K562 (cell line): ENCODE measurements around the gene PPP2R3B. TPM values are rescaled to one million over a fixed set of nuclear protein-coding genes. Genes with fewer than 3 reads are reported as not detected.

ENCODE experiments used
- ATAC-seq: fragments of 200-7000 bp; cut with Tn5 transposase; 3 replicates; pipeline ENCODE4 v1.9.1; 2020; ENCODE audit warnings: moderate library complexity
- BruUV-seq: library from RNA; stranded (reverse); fragments of 400-500 nt; replicated peaks from 2 replicates; lab custom pipeline; 2021; lab: Mats Ljungman, UMichigan
- CTCF ChIA-PET: fragments of 300-600 bp; formaldehyde crosslinking; extraction: SDS; loops from one replicate; lab custom pipeline; 2021; ENCODE audit warnings: low intra/inter-chr PET ratio; lab: Yijun Ruan, JAX
- POLR2A ChIA-PET: fragments of 300-600, 350-650 bp; sonication (Branson Sonifier 250); formaldehyde crosslinking; extraction: SDS; loops from one replicate; lab custom pipeline; 2021; ENCODE audit warnings: antibody characterized with exemption, inconsistent platforms; lab: Yijun Ruan, JAX
- DNase-seq, 4 experiments: peaks; one replicate each; pipeline versions ENCODE4 v3.0.0 to v3.0.0-alpha.2; 2011 to 2018; ENCODE audit warnings: low spot score in 3 of 4, mixed read lengths in 3 of 4; ENCODE audit errors: extremely low read depth in 1 of 4
- FAIRE-seq: peaks from 2 replicates; lab custom pipeline; 2011; peaks lifted over from hg19 to GRCh38; lab: Jason Lieb, UNC
- H2AFZ ChIP-seq: 2 replicates; pipeline ENCODE4 v1.6.0; 2011; ENCODE audit warnings: low read depth, low read length, control low read depth, inconsistent platforms
- H3K27ac ChIP-seq: fragments of 200-600 bp; 3 replicates; pipeline ENCODE4 v1.8.0; 2011; ENCODE audit warnings: low read depth, mild to moderate bottlenecking, control low read depth, inconsistent platforms, low read length, moderate library complexity, mixed read lengths; ENCODE audit errors: extremely low read depth
- H3K27me3 ChIP-seq, 2 experiments: fragments of 300-600 bp in 1 of 2; 2 replicates in 1 of 2; 3 replicates in 1 of 2; pipeline versions ENCODE4 v1.6.0 to v1.8.0; 2011; ENCODE audit warnings: inconsistent platforms in 2 of 2, low read length in 2 of 2, mild to moderate bottlenecking in 1 of 2, mixed read lengths in 1 of 2, moderate library complexity in 1 of 2; ENCODE audit not compliant: control insufficient read depth in 2 of 2, insufficient read depth in 2 of 2
- H3K36me3 ChIP-seq: fragments of 300-600 bp; 3 replicates; pipeline ENCODE4 v1.8.0; 2011; ENCODE audit warnings: mild to moderate bottlenecking, low read length, inconsistent platforms; ENCODE audit not compliant: control insufficient read depth, insufficient read depth
- H3K4me1 ChIP-seq, 2 experiments: fragments of 200-600 bp in 1 of 2; replicated peaks in 1 of 2; 2 replicates in 1 of 2; 3 replicates in 1 of 2; pipeline versions ENCODE4 v1.5.1 to v1.8.0; 2011; ENCODE audit warnings: inconsistent platforms in 2 of 2, low read length in 2 of 2, mild to moderate bottlenecking in 1 of 2, mixed read lengths in 1 of 2, moderate library complexity in 1 of 2; ENCODE audit not compliant: control insufficient read depth in 2 of 2, insufficient read depth in 2 of 2
- H3K4me2 ChIP-seq: 2 replicates; pipeline ENCODE4 v1.6.1; 2011; ENCODE audit warnings: low read length, control low read depth, inconsistent platforms, mixed read lengths; ENCODE audit not compliant: insufficient read depth
- H3K4me3 ChIP-seq: fragments of 200-600 bp; sonication (generic), shearing (Covaris generic); 2 replicates; pipeline ENCODE4 v1.5.1; 2016; ENCODE audit warnings: control low read depth, inconsistent platforms
- H3K79me2 ChIP-seq: fragments of 200-600 bp; 3 replicates; pipeline ENCODE4 v1.8.0; 2011; ENCODE audit warnings: low read length, inconsistent platforms; ENCODE audit not compliant: control insufficient read depth, insufficient read depth
- H3K9ac ChIP-seq, 2 experiments: 2 replicates each; pipeline versions ENCODE4 v1.6.0 to v1.6.1; 2011; ENCODE audit warnings: low read depth in 2 of 2, low read length in 2 of 2, control low read depth in 1 of 2, inconsistent platforms in 1 of 2, mild to moderate bottlenecking in 1 of 2, mixed read lengths in 1 of 2; ENCODE audit not compliant: insufficient read depth in 1 of 2
- H3K9me1 ChIP-seq: one replicate; pipeline ENCODE4 v1.6.0; 2011; ENCODE audit warnings: inconsistent platforms, mild to moderate bottlenecking, low read length, moderate library complexity; ENCODE audit not compliant: control insufficient read depth, insufficient read depth
- H3K9me3 ChIP-seq: replicated peaks from 2 replicates; pipeline ENCODE4 v1.5.1; 2011; ENCODE audit warnings: low read depth, low read length, inconsistent platforms; ENCODE audit not compliant: control insufficient read depth, insufficient read depth
- H4K20me1 ChIP-seq: replicated peaks from 2 replicates; pipeline ENCODE4 v1.6.1; 2011; ENCODE audit warnings: low read length, inconsistent platforms, mixed read lengths; ENCODE audit not compliant: control insufficient read depth, insufficient read depth
- CHAMP1 ChIP-seq: fragments of 450-650 bp; IDR thresholded peaks from 2 replicates; pipeline ENCODE4 v1.6.1; 2016; ENCODE audit warnings: mild to moderate bottlenecking
- GABPA ChIP-seq: fragments of 200-800 bp; sonication (Bioruptor generic); conservative IDR thresholded peaks from 2 replicates; pipeline ENCODE4 v1.6.1; 2016; ENCODE audit warnings: low read depth, missing genetic modification characterization, missing compliant biosample characterization
- GABPB2 ChIP-seq: fragments of 250-450 bp; sonication (Bioruptor Pico); conservative IDR thresholded peaks from 2 replicates; pipeline ENCODE4 v1.5.1; 2021; ENCODE audit warnings: mild to moderate bottlenecking
- HMGN3 ChIP-seq: IDR thresholded peaks from 2 replicates; pipeline ENCODE4 v1.6.1; 2011; ENCODE audit warnings: borderline replicate concordance, low read depth, mild to moderate bottlenecking, mixed read lengths, low read length; ENCODE audit not compliant: insufficient read length; ENCODE audit errors: extremely low read depth
- LARP7 ChIP-seq: fragments of 450-650 bp; IDR thresholded peaks from 2 replicates; pipeline ENCODE4 v1.6.1; 2016
- MCM2 ChIP-seq: fragments of 450-650 bp; IDR thresholded peaks from 2 replicates; pipeline ENCODE4 v1.6.1; 2017; ENCODE audit warnings: low read depth, mild to moderate bottlenecking
- MECOM ChIP-seq: fragments of 250-450 bp; sonication (Bioruptor Pico); IDR thresholded peaks from 2 replicates; pipeline ENCODE4 v1.8.0; 2022; ENCODE audit warnings: inconsistent platforms
- NCOA2 ChIP-seq, 2 experiments: fragments of 450-650 bp; IDR thresholded peaks; 2 replicates each; pipeline ENCODE4 v1.6.1; 2018; ENCODE audit warnings: mild to moderate bottlenecking in 2 of 2, moderate library complexity in 1 of 2; ENCODE audit not compliant: partially characterized antibody in 2 of 2
- ZNF184 ChIP-seq: sonication (generic); formaldehyde crosslinking; IDR thresholded peaks from 2 replicates; pipeline ENCODE4 v1.5.0; 2020; ENCODE audit warnings: missing genetic modification reagents
- ZNF239 ChIP-seq: fragments of 250-450 bp; sonication (Bioruptor Pico); IDR thresholded peaks from 2 replicates; pipeline ENCODE4 v1.4.0; 2020; ENCODE audit warnings: mild to moderate bottlenecking
- ZNF280B ChIP-seq: fragments of 250-450 bp; sonication (Bioruptor Pico); IDR thresholded peaks from 2 replicates; pipeline ENCODE4 v1.5.1; 2021; ENCODE audit warnings: mild to moderate bottlenecking
- ZNF3 ChIP-seq: fragments of 250-450 bp; sonication (Bioruptor Pico); IDR thresholded peaks from 2 replicates; pipeline ENCODE4 v1.5.0; 2021; ENCODE audit warnings: mild to moderate bottlenecking, moderate library complexity
- ZNF668 ChIP-seq: fragments of 250-450 bp; sonication (Bioruptor Pico); IDR thresholded peaks from 2 replicates; pipeline ENCODE4 v1.8.0; 2022; ENCODE audit warnings: mild to moderate bottlenecking, inconsistent platforms
- ZNF79 ChIP-seq: fragments of 250-450 bp; sonication (Bioruptor Pico); IDR thresholded peaks from 2 replicates; pipeline ENCODE4 v1.4.0; 2020; ENCODE audit warnings: low read depth, mild to moderate bottlenecking, moderate library complexity
- ZSCAN29 ChIP-seq: fragments of 450-650 bp; IDR thresholded peaks from 2 replicates; pipeline ENCODE4 v1.6.1; 2017
- WGBS: fragments of 100-300 bp; shearing (Covaris generic); methylation state at CpG from one replicate; pipeline ENCODE4 v1.1.6; 2016; ENCODE audit warnings: low coverage, mixed read lengths; ENCODE audit not compliant: insufficient coverage; ENCODE audit errors: missing lambda C conversion rate; 5-methylcytosine and 5-hydroxymethylcytosine counted together
- in situ Hi-C: fragments of 300-500 bp; cut with MboI; formaldehyde crosslinking; loops from 4 replicates; pipeline ENCODE4 v1.15.0; 2018; ENCODE audit warnings: inconsistent platforms, mixed read lengths
- intact Hi-C: fragments of 100-400 bp; cut with micrococcal nuclease; formaldehyde crosslinking; loops from 2 replicates; pipeline ENCODE4 v1.14.2; 2022
- polyA plus RNA-seq, 8 experiments: library from polyadenylated mRNA; depleted of rRNA in 4 of 8; stranded (reverse) in 5 of 8; unstranded in 3 of 8; fragments of >200 nt; fragmentation: Nextera tagmentation in 2 of 8; fragmentation: Illumina TruSeq in 1 of 8; extraction: Ambion mirVana in 2 of 8; extraction: Trizol in 1 of 8; gene quantifications; 2 replicates each; pipeline versions ENCODE4 v1.2.1 to v1.2.3, GENCODE V29; 2011 to 2014; ENCODE audit warnings: inconsistent platforms in 1 of 8, missing spikeins in 1 of 8
- total RNA-seq, 7 experiments: library from RNA; depleted of rRNA in 6 of 7; stranded (reverse); fragments of >200 nt in 6 of 7; fragmentation: Illumina TruSeq in 2 of 7; extraction: Trizol in 2 of 7; gene quantifications; 2 replicates each; pipeline versions ENCODE4 v1.2.1 to v1.2.3, GENCODE V29; 2011 to 2021; ENCODE audit warnings: low replicate concordance in 1 of 7

PPP2R3B gene
- total and polyA plus RNA-seq, 9 of the 15 experiments (the other 6 are each of a cell fraction or from before 2014, with no cell fraction given) = 0.04 to 18.2 (median 8.2) TPM; not detected in 1

DNA sequence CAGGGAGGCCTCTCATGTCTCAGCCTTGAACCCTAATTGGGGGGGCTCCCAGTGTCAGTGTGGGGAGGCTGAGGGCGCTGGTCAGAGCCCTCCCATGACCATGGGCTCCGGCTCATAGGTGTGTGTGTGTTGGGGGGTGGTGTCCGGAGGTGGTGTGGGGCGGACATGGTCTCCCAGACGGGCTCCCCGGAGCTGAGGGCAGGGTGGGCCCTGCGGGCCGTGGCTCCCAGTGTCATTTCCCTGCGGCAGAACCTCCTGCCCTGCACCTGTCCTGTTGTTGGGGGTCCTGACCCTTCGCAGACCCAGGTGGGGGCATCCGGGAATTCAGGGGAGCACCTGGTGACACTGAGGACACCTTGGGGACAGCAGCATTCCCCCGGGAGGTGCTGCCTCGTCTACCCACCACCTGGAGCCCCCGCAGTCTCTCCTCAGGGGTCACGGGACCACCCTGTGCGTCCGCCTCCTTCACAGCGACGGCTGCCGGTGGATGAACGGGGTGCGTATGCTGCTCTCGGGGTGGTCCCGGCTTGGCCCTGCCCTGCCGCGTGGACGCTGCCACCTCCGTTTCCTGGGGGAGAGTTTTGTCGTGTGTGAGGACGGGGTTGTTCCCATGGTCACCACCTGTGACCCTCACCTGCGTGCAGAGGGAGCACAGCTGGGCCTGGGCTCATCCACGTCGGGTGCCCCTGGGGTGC, 53.6 kb downstream of the PPP2R3B start:
- no peak for FAIRE-seq
- no peaks in the 10 kb centered on the region for H3K9me1 ChIP-seq
- H3K9me3 ChIP-seq = no peaks in the 10 kb centered on the region
- TF ChIP-seq ZNF79 (CRISPR knock-in tag) (no peak), GABPA (tag) (no peak), HMGN3 (no peak), MCM2 (no peak), ZNF184 (CRISPR knock-in tag) (no peak), CHAMP1 (no peak), GABPB2 (CRISPR knock-in tag) (no peak), LARP7 (no peak), ZNF668 (CRISPR knock-in tag) (no peak), MECOM (CRISPR knock-in tag) (no peak), NCOA2 (IDR thresholded peaks at IDR 0.05; ENCODE audit: partially characterized antibody in 2 of 2) (no peak), ZSCAN29 (no peak), ZNF280B (no peak), ZNF3 (CRISPR knock-in tag) (no peak), ZNF239 (CRISPR knock-in tag) (no peak)
- H3K27me3 ChIP-seq = no peaks in the 10 kb centered on the region
- intact Hi-C loops = no loop called here
- no peak overlapping the region for H3K9ac ChIP-seq
- H3K36me3 ChIP-seq = no peaks in the 10 kb centered on the region
- no TSS peak for BruUV-seq
- no peak overlapping the region for H3K27ac ChIP-seq
- POLR2A ChIA-PET = no interaction called here
- DNase-seq = no peak
- ATAC-seq = no peak
- H3K4me1 ChIP-seq = peaks cover 0 to 3% of the 10 kb centered on the region in 2 experiments; a peak in 2 of 5 replicates
- CTCF ChIA-PET = no interaction called here
- H3K4me3 ChIP-seq = no peak overlapping the region
- H2AFZ ChIP-seq = no peak overlapping the region
- H3K4me2 ChIP-seq = no peak overlapping the region
- WGBS = 78% methylated on average over 11 of the region's 33 CpGs
- H3K79me2 ChIP-seq = no peaks in the 10 kb centered on the region
- in situ Hi-C loops = no loop called here
- no peaks in the 10 kb centered on the region for H4K20me1 ChIP-seq
